A549 (cell line): ENCODE results near the gene LDLRAP1.

Experiments used
- KDM1A ChIP-seq: fragments of 200-600 bp; sonication (generic); IDR thresholded peaks from 2 replicates; pipeline ENCODE4 v1.6.1; 2016; ENCODE audit warnings: low read depth, mild to moderate bottlenecking
- POLR2A ChIP-seq: IDR thresholded peaks from 2 replicates; pipeline ENCODE4 v1.6.1; 2012; ENCODE audit warnings: mild to moderate bottlenecking, low read length
- RAD21 ChIP-seq, 2 experiments: fragments of >200 bp in 1 of 2; sonication (Bioruptor Twin) in 1 of 2; formaldehyde crosslinking in 1 of 2; IDR thresholded peaks in 1 of 2; conservative IDR thresholded peaks in 1 of 2; 2 replicates in 1 of 2; 3 replicates in 1 of 2; pipeline ENCODE4 v1.6.1; 2012 to 2018; ENCODE audit warnings: inconsistent platforms in 1 of 2
- TF ChIP-seq, protein P1 (sequence below): fragments of 450-650 bp; IDR thresholded peaks from 2 replicates; pipeline ENCODE4 v1.6.1; 2014; ENCODE audit warnings: antibody characterized with exemption
- TF ChIP-seq, protein P2 (sequence below): fragments of >200 bp; sonication (Bioruptor Twin); formaldehyde crosslinking; IDR thresholded peaks from 3 replicates; pipeline ENCODE4 v1.5.1; 2016

DNA sequence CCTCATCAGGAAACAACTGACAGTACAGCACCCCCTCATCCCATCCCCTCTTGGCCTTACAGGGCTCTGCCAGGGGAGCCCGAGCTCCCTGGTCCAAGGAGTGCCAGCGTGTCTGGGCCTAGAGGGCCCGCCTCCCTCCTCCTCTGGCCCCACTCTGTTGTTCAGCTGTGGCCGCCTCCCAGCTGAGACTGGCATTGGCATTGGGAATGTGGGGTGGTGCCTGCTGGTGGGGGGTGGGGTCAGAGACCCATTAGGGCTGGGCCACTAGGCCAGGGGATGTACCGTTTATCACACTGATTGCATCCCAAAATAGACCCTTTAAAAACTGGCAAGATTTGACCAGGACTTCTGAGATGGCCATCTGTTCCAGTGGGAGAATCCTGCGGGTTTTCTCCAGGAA is 1.4 kb downstream of the LDLRAP1 start:
- no peak for TF ChIP-seq KDM1A
- TF ChIP-seq, protein P1, sequence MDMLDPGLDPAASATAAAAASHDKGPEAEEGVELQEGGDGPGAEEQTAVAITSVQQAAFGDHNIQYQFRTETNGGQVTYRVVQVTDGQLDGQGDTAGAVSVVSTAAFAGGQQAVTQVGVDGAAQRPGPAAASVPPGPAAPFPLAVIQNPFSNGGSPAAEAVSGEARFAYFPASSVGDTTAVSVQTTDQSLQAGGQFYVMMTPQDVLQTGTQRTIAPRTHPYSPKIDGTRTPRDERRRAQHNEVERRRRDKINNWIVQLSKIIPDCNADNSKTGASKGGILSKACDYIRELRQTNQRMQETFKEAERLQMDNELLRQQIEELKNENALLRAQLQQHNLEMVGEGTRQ: no peak
- TF ChIP-seq, protein P2, sequence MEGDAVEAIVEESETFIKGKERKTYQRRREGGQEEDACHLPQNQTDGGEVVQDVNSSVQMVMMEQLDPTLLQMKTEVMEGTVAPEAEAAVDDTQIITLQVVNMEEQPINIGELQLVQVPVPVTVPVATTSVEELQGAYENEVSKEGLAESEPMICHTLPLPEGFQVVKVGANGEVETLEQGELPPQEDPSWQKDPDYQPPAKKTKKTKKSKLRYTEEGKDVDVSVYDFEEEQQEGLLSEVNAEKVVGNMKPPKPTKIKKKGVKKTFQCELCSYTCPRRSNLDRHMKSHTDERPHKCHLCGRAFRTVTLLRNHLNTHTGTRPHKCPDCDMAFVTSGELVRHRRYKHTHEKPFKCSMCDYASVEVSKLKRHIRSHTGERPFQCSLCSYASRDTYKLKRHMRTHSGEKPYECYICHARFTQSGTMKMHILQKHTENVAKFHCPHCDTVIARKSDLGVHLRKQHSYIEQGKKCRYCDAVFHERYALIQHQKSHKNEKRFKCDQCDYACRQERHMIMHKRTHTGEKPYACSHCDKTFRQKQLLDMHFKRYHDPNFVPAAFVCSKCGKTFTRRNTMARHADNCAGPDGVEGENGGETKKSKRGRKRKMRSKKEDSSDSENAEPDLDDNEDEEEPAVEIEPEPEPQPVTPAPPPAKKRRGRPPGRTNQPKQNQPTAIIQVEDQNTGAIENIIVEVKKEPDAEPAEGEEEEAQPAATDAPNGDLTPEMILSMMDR: no peak
- TF ChIP-seq RAD21 (conservative IDR thresholded peaks at IDR 0.05 in 1 of 2, IDR thresholded peaks at IDR 0.05 in 1 of 2): no peak
- no peak for TF ChIP-seq POLR2A
